ENCODE data around the gene CKS1B. TPM values are rescaled to one million over a fixed set of nuclear protein-coding genes. Genes with fewer than 3 reads are reported as not detected.
A peak's percentile ranks its signal among the peaks of the same experiment; 100 is the strongest.

Gene CKS1B
- total and polyA plus RNA-seq, 9 of the 15 experiments (the other 6 are each of a cell fraction or from before 2014, with no cell fraction given), result 215 to 1,103 (median 460) TPM

GRCh38 chr1:154948079-154948478, 26.4 kb upstream of the CKS1B start:
- Histone ChIP-seq H3K9ac (ENCODE audit: insufficient read depth in 1 of 2, low read depth in 2 of 2, low read length in 2 of 2) (peak overlapping the region in 1 of 2 experiments; percentile 81; a peak in 2 of 4 replicates), H3K9me1 (ENCODE audit: control insufficient read depth, insufficient read depth, low read length) (no peaks in the 10 kb centered on the region), H3K4me2 (ENCODE audit: insufficient read depth, low read length) (no peak overlapping the region), H3K27ac (ENCODE audit: extremely low read depth, low read depth, low read length) (no peak overlapping the region), H3K36me3 (ENCODE audit: control insufficient read depth, insufficient read depth, low read length) (no peaks in the 10 kb centered on the region; the same call in 2 of the 3 replicates), H3K27me3 (ENCODE audit: control insufficient read depth in 2 of 2, insufficient read depth in 2 of 2, low read length in 2 of 2) (no peaks in the 10 kb centered on the region), H3K4me3 (no peak overlapping the region), H3K9me3 (replicated peaks; ENCODE audit: control insufficient read depth, insufficient read depth, low read depth, low read length) (no peaks in the 10 kb centered on the region), H4K20me1 (replicated peaks; ENCODE audit: control insufficient read depth, insufficient read depth, low read length) (0 out of 2 replicates have a peak, but pooled peaks cover 3% of the 10 kb centered on the region), H3K79me2 (ENCODE audit: control insufficient read depth, insufficient read depth, low read length) (no peaks in the 10 kb centered on the region), H2AFZ (ENCODE audit: low read depth, low read length) (no peak overlapping the region), H3K4me1 (replicated peaks in 1 of 2; ENCODE audit: control insufficient read depth in 2 of 2, insufficient read depth in 2 of 2, low read length in 2 of 2) (peaks cover 26 to 52% of the 10 kb centered on the region in 2 experiments)
- WGBS (ENCODE audit: insufficient coverage, low coverage, missing lambda C conversion rate), result 30% methylated on average over 10 of the region's 11 CpGs
- intact Hi-C loops (cut with micrococcal nuclease) (no loop called here), in situ Hi-C loops (cut with MboI) (no loop called here)
- ChIA-PET POLR2A (interaction anchor here (1.0 to 1.4 kb wide), 3 partner anchors 12 to 16 kb away, joined by 3 to 6 read pairs (median 3); partner anchors contain the start of gene PMVK), CTCF (ENCODE audit: low intra/inter-chr PET ratio) (no interaction called here)
- ATAC-seq (no peak), FAIRE-seq (no peak), DNase-seq (ENCODE audit: extremely low read depth in 1 of 4, low spot score in 3 of 4) (no peak)
- BruUV-seq (replicated peaks), result no TSS peak
- TF ChIP-seq NR2C1 (IDR thresholded peaks at IDR 0.05) (no peak), NR2C1 (tag; IDR thresholded peaks at IDR 0.05) (no peak), MTA1 (IDR thresholded peaks at IDR 0.05; ENCODE audit: borderline replicate concordance) (no peak), NCOA4 (IDR thresholded peaks at IDR 0.05; ENCODE audit: partially characterized antibody) (no peak), POLR3A (IDR thresholded peaks at IDR 0.05; ENCODE audit: borderline replicate concordance, extremely low read depth, insufficient read depth, insufficient read length) (no peak), HNRNPLL (IDR thresholded peaks at IDR 0.05; ENCODE audit: low read depth, low read length, poor library complexity, severe bottlenecking) (no peak)
